Measurements from ENCODE around the gene WRAP73. TPM values are rescaled to one million over a fixed set of nuclear protein-coding genes. Genes with fewer than 3 reads are reported as not detected.

The WRAP73 gene
- total RNA-seq, 1 donor from 2014 or later, result 13.9 TPM

DNA sequence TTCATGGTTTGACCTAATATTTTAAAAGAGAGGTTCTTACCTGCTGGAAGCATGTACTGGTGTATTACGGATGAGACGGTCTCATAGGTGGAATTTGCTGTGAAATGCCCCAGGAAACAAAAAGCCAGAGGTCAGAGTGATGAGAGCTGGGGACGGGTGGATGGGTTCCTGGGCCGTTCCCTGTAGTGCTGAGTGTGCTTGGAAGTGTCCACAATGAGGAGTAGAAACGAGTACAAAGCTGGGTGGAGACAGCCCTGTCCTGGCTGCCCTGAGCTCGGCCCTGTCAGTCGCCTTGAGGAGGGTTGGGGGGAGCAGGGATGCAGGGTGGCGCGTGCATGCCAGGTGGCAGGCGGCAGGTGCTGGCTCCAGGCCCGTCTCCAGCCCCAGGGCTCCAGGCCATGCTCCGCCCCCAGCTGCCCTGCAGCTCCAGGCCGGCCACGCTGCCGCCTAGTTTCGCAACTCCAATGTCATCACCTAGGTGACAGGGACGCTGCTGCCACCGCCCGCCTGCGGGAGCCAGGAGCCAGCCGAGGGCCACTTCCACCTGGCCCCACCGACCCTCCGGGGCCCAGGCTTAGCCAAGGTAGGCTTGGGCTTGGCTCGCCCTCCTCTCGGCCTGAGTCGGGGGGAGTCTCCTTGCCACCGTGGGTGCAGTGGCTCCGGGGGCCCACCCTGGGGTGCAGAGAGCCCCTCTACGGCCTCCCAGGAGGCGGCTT, 18.8 kb upstream of the WRAP73 start:
- peak; percentile 60 for ATAC-seq

DNA sequence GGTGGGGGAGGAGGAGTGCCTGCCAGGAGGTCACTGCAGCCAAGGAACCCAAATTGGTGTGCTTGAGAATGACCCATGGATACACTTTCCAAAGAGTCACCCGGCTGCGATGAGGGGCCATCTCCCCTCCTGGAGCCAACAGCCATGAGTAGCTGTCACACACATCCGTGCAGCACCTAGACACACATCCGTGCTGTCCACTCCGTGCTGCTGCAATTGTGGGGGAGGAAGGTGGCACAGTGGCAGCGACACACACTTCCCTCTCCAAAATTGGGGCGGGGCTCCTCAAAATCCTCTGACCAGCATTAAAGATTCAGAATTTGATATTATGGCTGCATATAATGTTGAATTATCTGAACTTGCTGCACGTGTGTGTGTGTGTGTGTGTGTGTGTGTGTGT, 18.2 kb upstream of the WRAP73 start:
- ATAC-seq, result no peak

DNA sequence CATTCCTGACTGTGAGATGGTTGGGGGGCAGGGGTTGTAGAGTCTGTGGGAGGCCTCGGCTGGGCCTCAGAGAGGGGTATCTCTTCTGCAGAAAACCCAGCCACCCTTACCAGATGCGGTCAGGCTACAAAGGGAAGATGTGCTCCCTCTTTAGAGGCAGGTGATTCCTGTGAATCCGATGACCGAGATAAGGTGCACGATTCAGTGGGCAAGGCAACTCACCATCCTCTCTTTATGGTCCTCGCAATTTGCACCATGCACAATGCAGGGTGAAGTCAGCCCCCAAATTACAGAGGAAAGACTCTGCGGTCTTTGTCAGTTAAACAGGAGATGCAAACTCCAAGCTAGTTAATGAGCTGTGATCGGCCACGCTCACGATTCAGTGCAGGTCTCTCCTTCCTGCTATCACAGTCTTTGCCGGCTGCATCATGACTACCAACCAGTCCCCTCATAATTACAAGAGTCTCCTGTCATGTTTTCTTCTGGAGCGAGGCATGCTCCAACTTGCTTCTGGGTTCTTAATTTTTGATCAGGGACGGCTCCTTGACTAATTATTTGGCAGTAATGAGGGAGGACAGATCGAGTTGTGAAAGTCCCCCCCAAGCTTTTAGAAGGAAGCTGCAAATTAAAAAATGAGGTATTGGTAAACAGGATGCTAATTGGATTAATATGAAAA, 14.9 kb upstream of the WRAP73 start:
- ATAC-seq, result no peak

DNA sequence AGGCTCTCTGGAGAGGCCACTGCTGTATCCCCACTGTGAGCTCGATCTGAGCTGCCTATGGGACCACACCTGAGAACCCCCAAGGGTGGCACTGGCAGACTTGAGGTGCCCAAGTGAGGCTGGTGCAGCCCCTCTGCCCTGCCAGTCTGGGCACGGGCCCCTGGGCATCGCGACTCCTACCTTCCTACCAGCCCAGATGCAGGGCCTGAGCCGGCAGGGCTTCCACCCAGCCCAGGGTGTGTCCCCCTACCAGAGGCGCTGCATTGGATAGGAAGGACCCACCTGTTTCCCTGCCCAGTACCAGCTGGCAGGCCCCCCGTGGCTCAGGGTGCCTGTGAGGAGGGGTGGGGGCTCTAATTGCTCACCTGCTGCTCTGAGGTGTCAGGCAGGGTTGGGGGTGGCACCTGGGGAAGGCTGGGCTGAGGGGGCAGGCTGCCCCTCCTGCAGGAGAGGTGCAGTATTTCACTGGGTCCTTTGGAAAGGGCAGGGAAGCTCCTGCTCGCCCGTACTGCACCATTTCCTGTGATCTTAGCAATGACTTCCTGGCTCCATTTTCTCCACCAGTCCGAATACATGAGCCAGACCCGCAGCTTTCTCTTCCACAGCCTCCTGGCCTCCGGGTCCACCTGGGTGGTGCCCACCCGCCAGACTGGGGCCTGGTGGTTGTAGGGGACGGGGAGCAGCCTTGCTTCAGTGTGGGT, 14.2 kb upstream of the WRAP73 start:
- no peak for ATAC-seq

DNA sequence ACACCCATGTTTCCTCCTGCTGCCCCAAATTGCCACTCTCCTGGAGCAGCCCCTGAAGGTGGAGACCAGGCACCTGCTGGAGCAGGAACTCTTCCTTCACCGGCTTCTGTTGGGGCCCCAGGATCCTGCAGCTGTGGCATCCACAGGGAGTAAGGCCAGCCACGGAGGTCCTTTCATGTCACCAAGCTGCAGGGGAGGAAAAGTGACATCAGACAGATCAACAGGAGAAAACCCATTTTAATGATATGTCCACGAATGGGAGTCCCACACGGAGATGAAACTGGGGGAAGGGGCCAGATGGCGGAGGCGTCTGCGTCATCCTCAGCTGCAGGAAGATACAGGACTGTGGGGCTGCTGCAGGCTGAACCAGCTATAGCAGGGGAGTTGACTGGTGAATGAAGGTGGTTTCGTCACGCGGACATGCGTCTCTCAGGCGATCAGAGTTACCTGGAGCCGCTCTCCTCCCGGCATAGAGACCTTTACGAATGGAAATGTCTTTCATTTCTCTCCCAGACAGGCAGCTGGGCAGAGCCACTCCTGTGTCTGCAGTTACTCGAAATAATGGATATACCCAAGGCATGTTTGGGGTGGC, 12.3 kb upstream of the WRAP73 start:
- ATAC-seq, result no peak

DNA sequence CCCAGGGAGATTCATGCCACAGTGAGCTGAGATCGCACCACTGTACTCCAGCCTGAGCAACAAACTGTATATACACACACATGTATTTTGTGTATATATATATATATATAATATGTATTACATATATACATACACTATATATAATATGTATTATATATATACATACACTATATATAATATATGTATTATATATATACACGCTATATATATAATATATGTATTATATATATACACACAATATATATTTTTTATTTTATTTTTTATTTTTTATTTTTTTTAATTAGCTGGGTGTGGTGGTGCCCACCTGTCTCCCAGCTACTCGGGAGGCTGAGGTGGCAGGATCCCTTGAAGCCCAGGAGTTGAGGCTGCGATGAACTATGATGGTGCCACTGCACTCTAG, 11.7 kb upstream of the WRAP73 start:
- no peak for ATAC-seq

DNA sequence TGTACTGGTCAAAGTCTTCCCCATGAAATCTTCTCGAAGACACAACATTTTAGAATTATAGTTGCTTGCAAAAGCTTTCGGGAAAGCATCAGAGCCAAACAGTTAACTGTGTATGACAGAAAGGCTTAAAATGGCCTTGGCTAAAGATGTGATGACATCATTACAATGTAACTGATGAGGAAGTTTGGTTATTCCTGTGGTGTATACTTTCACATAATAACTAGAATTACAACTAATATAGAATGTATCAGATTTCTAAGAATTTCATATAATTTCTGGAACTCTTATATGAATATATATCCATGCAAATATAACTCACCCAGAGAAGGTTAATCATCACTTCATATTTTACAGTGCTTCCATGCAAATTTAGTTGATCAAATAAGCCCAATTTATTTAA, 10.8 kb upstream of the WRAP73 start:
- ATAC-seq, result no peak

DNA sequence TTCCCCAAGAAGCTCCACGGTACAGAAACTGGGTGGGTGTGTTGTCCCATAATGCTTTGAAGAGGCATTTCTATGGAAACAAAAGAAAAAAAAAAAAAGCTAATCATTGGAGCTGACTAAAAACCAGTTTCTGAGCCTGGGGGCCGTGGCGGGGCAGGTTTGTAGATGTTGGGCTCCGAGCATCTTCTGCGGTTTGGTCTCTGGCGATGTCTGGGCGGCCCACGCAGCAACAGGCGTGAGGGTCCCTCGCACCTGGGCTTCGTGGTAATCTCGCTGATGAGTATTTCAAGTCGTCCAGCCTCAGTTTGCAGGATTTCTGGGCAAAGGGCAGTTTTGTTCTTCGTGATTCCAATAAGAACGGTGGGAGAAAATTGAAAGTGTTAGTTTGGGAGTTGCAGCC, 9.2 kb upstream of the WRAP73 start:
- no peak for ATAC-seq

DNA sequence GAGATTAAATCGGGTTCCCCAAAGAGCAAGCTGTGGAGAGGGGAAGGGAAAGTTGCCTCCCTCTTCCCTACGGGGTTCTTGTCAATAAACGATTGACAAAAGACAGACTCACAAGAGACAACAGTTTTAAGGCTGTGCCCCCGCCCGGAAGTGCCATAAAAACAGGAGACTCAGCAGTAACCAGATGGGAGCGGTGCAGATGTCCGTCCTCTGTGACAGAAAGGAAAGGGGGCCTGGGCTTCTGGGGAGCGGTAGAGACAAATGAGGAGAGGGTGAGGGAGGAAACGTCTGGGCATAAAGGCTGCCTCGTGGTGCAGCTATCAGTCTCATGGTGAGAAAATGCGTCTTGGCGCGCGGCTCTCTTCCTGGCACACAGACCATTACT, 8.3 kb upstream of the WRAP73 start:
- ATAC-seq, result no peak

DNA sequence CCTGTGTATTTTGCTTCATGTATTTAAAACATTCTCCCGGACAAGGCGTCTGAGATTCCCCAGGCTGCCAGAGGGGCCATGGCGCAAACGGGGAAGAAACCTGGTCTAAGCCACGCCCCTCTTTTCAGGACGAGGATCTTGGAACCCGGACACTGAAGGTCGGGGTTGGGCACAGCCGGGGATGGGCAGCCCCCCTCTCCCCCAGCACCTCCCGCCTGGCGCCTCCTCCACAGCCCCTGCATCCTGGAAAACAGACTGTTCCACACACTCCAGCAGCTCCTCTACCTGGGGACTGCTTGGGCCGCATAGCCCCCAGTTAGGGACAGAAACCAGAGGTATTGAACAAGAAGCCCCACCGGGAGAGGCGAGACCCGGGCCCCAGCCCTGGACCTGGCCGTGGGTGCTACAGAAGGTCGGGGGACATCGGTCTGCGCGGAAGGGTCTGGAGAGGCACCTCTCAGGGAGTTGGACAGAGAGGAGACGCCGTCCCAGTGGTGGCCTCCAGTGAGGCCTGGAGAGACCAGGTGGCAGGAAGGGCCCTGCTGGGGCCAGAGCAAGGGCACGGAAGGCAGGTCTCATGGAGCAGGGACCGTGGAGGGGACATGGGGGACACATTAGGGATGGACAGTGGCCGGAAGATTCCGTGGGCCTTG, 7.8 kb upstream of the WRAP73 start:
- ATAC-seq, result no peak

DNA sequence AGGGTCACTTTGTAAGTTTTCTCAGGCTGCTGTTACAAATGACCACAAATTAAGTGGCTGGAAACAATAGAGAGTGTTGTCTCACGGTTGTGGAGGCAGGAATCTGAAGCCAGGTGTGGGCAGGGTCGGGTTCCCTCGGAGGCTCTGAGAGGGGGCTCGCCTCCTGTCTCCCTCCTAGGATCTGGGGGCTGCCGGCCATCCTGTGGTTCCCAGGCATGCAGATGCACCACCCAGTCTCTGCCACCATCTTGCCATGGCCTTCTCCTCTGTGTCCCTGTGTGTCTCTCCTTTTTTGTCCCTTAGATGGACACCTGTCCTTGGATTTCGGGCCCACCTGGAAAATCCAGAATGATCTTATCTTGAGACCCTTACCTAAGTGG, 7.2 kb upstream of the WRAP73 start:
- no peak for ATAC-seq

DNA sequence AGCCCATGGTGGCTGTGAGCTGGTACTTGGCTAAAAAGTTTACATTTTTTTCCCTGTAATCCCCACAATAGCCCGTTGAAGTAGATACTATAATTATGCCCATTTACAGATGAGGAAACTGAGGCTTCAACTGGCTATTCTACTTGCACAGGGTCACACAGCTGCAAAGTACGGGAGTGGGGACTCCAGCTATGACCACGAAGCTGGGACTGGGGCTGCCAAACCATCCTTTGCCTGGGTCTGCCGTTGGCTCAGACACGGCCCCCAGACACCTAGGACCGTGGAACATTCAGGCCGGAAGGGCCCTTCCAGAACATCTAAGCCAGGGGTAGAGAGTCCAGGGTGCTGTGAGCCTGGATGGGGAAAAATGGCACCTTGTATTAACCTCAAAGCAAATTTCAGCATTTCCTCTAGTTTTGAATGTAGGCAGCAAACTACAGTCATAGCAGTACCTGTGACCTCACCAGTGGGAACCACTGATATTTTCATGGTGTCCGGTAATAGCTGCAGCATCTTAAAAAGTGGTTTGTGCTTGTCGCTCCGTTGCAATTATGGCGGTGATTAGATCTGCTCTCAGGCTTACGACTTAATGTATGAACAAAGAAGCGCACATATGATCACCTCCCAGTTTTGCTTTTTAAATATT, 6.7 kb upstream of the WRAP73 start:
- ATAC-seq, result no peak

DNA sequence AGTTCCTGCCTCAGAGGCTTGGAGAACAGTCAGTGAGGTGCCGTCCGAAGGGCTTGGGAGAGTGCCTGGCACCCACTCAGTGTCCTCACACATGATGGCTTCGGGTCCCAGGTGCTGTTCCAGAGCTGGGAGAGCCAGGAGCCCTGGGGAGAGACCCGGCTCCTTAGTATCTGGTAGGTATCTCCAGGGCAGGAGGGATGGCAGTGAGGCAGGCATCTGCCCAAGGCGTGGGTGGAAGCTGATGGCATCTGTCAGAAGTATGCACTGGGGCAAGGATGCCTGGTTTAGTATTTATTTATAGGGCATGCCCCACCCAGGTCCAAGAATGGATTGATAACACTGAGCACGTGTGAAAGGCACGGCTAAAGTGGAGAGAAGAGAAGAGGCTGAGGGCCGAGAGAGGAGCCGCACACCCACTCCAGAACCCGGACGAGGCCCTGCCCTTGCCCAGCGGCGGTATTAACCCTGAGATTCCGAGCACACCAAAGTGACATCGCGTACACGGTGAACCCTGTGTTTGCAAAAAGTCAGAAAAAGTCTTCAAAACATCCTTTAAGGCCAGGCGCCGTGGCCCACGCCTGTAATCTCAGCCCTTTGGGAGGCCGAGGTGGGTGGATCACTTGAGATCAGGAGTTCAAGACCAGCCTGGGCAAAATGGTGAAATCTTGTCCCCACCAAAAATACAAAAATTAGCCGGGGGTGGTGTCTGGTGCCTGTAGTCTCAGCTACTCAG, 4.8 kb upstream of the WRAP73 start:
- no peak for ATAC-seq

DNA sequence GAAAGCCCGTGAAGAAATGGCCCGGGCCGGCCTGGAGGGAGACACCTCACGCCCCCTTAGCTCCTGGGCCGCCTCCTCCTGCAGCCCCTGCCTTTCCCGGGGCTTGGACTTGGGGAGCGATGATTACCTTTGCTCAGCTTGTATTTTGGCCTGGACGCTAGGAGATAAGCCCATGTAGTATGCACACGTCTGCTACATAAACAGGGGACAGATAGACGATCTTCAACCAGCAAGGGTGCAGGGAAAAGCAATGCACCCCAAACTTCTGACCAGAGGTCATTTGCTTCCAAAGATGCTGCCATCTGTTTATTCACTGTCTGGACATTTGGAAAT, 3.3 kb upstream of the WRAP73 start:
- ATAC-seq, result no peak

DNA sequence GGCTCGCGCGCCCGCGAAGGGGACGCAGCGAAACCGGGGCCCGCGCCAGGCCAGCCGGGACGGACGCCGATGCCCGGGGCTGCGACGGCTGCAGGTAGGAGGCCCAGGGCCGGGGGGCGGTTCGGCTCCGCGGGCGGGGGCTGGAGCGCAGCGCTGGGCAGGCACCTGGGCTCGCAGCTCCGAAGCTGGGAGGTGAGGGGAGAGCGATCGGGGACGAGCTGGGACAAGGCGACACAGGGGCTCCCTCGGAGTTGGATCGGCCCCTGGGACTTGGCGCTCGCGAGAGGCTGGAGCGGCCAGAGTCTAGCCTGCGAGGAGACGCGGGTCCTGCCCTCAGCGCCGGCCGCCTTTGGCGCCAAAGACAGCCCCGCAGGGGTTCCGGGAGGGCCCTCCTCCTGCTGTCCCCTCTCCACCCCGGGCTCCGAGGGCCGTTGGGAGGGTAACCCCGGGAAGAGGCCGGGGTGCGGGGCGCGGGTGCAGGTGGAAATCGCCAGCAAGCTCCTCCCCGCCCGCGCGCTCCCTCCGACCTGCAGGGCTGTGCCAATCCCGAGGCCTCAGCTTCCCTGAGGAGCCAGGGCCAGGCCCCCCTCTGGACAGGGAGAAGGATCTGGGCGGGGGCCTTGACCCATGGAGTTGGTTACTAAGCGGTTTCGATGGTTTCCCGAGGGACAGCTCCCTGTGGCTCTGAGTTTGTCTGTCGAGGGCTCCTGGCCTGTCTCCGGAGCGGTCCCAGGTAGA, 2.8 kb upstream of the WRAP73 start:
- no peak for ATAC-seq

DNA sequence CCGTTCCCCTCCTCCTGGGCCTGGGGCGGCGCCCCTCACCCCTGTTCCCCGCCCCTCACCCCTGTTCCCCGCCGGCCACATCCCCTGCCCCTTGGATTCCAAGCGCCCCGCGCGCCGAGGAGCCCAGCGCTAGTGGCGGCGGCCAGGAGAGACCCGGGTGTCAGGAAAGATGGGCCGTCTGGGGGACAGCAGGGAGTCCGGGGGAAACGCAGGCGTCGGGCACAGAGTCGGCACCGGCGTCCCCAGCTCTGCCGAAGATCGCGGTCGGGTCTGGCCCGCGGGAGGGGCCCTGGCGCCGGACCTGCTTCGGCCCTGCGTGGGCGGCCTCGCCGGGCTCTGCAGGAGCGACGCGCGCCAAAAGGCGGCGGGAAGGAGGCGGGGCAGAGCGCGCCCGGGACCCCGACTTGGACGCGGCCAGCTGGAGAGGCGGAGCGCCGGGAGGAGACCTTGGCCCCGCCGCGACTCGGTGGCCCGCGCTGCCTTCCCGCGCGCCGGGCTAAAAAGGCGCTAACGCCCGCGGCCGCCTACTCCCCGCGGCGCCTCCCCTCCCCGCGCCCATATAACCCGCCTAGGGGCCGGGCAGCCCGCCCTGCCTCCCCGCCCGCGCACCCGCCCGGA, 2.1 kb upstream of the WRAP73 start, which contains the start of gene TP73:
TP73 (plus strand) TSS at position 587 of the 618 bp plus-strand sequence. CDS start 29,850 bp downstream, outside the sequence.
- ATAC-seq, result no peak

DNA sequence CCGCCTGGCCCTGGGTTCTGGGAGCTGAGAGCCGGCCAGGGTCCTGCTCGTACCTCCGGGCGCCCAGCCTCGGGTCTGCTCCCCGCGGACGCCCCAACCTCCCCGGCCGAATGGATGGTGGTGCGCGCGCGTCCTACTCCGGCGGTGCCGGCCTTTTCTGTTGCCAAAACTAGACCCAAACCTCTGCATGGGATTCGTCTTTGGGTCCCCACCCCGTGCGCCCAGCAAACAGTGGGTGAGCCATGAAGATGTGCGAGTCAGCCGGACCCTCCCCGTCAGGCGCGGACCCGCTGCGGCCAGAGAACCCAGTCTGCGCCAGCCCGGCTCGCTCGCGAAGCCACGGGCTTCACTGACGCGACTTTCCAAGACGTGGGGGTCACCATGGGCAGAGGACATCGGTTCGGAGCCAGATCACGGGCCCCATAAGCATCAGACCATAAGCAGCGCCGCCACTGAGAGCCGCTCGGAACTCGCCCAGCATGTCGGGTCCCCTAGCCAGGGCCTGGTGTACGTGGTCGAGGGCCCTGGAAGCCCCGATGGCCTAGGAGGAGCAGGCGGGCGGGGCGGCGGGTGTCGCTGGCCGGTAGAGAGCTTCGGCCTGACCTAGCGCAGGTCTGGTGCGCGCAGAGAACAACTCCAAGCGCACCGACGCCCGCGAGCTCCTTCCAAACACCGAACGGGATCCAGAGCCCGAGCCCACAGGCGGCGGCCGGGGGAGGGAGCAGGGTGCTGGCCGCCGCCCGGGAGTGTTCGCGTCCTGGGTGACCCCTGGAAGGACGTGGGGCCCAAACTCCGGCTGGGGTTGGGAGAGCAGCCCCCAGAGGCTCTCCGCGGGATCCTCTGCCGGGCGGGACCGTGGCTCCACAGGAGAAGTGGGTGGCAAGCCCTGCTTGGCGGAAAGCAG, 1.4 kb upstream of the WRAP73 start:
- no peak for ATAC-seq

DNA sequence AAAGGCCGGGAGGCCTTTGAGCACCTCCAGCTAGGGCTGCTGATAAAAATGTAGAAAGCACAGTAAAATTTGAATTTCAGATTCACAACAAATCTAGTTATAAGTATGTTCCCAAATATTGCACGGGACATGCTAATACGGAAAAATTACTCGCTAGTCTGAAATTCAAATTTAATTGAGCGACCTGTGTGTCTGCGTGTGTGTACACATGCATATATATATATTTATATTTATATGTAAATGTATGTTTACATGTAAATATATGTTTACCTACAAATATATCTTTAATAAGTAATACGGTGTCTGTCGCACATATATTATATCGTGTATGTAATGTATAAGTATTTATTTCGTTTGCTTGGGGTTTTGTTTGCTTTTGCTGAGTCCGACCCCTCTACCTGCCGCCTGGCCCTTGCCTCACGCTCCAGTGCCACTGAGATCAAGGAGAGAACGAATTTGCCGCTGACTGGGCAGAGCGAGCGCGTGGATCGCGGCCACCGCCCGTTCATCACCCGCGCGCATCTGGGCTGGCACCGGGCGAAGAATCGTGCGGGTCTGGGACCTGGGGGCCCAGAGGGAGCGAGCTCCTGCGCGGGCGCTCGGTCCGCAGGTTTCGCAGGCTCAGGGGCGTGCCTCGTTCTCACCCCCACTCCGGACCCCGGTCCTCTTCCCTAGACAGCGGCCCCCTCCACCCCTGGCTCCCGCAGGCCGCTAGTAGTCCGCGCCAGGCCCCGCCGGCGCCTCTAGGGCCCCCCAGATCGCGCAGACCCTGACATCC, 534 bp upstream of the WRAP73 start:
- ATAC-seq, result peak; percentile 12

DNA sequence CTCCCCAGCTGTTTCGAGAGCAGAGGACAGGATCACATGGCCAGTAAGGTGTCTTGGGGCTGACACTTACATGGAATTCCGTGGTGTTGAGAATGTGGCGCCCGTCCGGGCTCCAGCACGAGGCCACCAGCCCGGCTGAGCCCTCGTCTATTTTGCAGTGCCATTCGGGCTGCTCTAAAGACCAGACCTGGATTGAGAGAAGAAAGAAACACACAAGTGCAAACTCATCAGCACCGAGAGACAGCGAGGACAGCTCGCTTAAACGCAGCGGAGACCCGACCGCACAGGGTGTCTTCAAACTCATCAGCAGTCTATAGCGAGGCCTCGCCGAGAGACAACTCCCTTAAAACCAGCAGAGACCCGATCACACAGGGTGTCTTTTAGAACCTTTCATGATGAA, 3.3 kb downstream of the WRAP73 start:
- no peak for ATAC-seq

Measured in esophagus mucosa (tissue), 1 donor.